K562 (cell line): Measurements from ENCODE around the gene DEDD. TPM values are rescaled to one million over a fixed set of nuclear protein-coding genes. Genes with fewer than 3 reads are reported as not detected.
A peak's percentile ranks its signal among the peaks of the same experiment; 100 is the strongest.

Experiments
- ATAC-seq: fragments of 200-7000 bp; cut with Tn5 transposase; 3 replicates; pipeline ENCODE4 v1.9.1; 2020; ENCODE audit warnings: moderate library complexity
- BruUV-seq: library from RNA; stranded (reverse); fragments of 400-500 nt; replicated peaks from 2 replicates; lab custom pipeline; 2021; lab: Mats Ljungman, UMichigan
- CTCF ChIA-PET: fragments of 300-600 bp; formaldehyde crosslinking; extraction: SDS; loops from one replicate; lab custom pipeline; 2021; ENCODE audit warnings: low intra/inter-chr PET ratio; lab: Yijun Ruan, JAX
- POLR2A ChIA-PET: fragments of 300-600, 350-650 bp; sonication (Branson Sonifier 250); formaldehyde crosslinking; extraction: SDS; loops from one replicate; lab custom pipeline; 2021; ENCODE audit warnings: antibody characterized with exemption, inconsistent platforms; lab: Yijun Ruan, JAX
- DNase-seq, 4 experiments: peaks; one replicate each; pipeline versions ENCODE4 v3.0.0 to v3.0.0-alpha.2; 2011 to 2018; ENCODE audit warnings: low spot score in 3 of 4, mixed read lengths in 3 of 4; ENCODE audit errors: extremely low read depth in 1 of 4
- FAIRE-seq: peaks from 2 replicates; lab custom pipeline; 2011; peaks lifted over from hg19 to GRCh38; lab: Jason Lieb, UNC
- H2AFZ ChIP-seq: 2 replicates; pipeline ENCODE4 v1.6.0; 2011; ENCODE audit warnings: low read depth, low read length, control low read depth, inconsistent platforms
- H3K27ac ChIP-seq: fragments of 200-600 bp; 3 replicates; pipeline ENCODE4 v1.8.0; 2011; ENCODE audit warnings: low read depth, mild to moderate bottlenecking, control low read depth, inconsistent platforms, low read length, moderate library complexity, mixed read lengths; ENCODE audit errors: extremely low read depth
- H3K27me3 ChIP-seq, 2 experiments: fragments of 300-600 bp in 1 of 2; 2 replicates in 1 of 2; 3 replicates in 1 of 2; pipeline versions ENCODE4 v1.6.0 to v1.8.0; 2011; ENCODE audit warnings: inconsistent platforms in 2 of 2, low read length in 2 of 2, mild to moderate bottlenecking in 1 of 2, mixed read lengths in 1 of 2, moderate library complexity in 1 of 2; ENCODE audit not compliant: control insufficient read depth in 2 of 2, insufficient read depth in 2 of 2
- H3K36me3 ChIP-seq: fragments of 300-600 bp; 3 replicates; pipeline ENCODE4 v1.8.0; 2011; ENCODE audit warnings: mild to moderate bottlenecking, low read length, inconsistent platforms; ENCODE audit not compliant: control insufficient read depth, insufficient read depth
- H3K4me1 ChIP-seq, 2 experiments: fragments of 200-600 bp in 1 of 2; replicated peaks in 1 of 2; 2 replicates in 1 of 2; 3 replicates in 1 of 2; pipeline versions ENCODE4 v1.5.1 to v1.8.0; 2011; ENCODE audit warnings: inconsistent platforms in 2 of 2, low read length in 2 of 2, mild to moderate bottlenecking in 1 of 2, mixed read lengths in 1 of 2, moderate library complexity in 1 of 2; ENCODE audit not compliant: control insufficient read depth in 2 of 2, insufficient read depth in 2 of 2
- H3K4me2 ChIP-seq: 2 replicates; pipeline ENCODE4 v1.6.1; 2011; ENCODE audit warnings: low read length, control low read depth, inconsistent platforms, mixed read lengths; ENCODE audit not compliant: insufficient read depth
- H3K4me3 ChIP-seq: fragments of 200-600 bp; sonication (generic), shearing (Covaris generic); 2 replicates; pipeline ENCODE4 v1.5.1; 2016; ENCODE audit warnings: control low read depth, inconsistent platforms
- H3K79me2 ChIP-seq: fragments of 200-600 bp; 3 replicates; pipeline ENCODE4 v1.8.0; 2011; ENCODE audit warnings: low read length, inconsistent platforms; ENCODE audit not compliant: control insufficient read depth, insufficient read depth
- H3K9ac ChIP-seq, 2 experiments: 2 replicates each; pipeline versions ENCODE4 v1.6.0 to v1.6.1; 2011; ENCODE audit warnings: low read depth in 2 of 2, low read length in 2 of 2, control low read depth in 1 of 2, inconsistent platforms in 1 of 2, mild to moderate bottlenecking in 1 of 2, mixed read lengths in 1 of 2; ENCODE audit not compliant: insufficient read depth in 1 of 2
- H3K9me1 ChIP-seq: one replicate; pipeline ENCODE4 v1.6.0; 2011; ENCODE audit warnings: inconsistent platforms, mild to moderate bottlenecking, low read length, moderate library complexity; ENCODE audit not compliant: control insufficient read depth, insufficient read depth
- H3K9me3 ChIP-seq: replicated peaks from 2 replicates; pipeline ENCODE4 v1.5.1; 2011; ENCODE audit warnings: low read depth, low read length, inconsistent platforms; ENCODE audit not compliant: control insufficient read depth, insufficient read depth
- H4K20me1 ChIP-seq: replicated peaks from 2 replicates; pipeline ENCODE4 v1.6.1; 2011; ENCODE audit warnings: low read length, inconsistent platforms, mixed read lengths; ENCODE audit not compliant: control insufficient read depth, insufficient read depth
- GABPA ChIP-seq: fragments of 200-800 bp; sonication (Bioruptor generic); conservative IDR thresholded peaks from 2 replicates; pipeline ENCODE4 v1.6.1; 2016; ENCODE audit warnings: low read depth, missing genetic modification characterization, missing compliant biosample characterization
- KLF13 ChIP-seq: fragments of 450-650 bp; IDR thresholded peaks from 2 replicates; pipeline ENCODE4 v1.6.1; 2016; ENCODE audit warnings: missing genetic modification characterization, low read depth, mild to moderate bottlenecking, missing compliant biosample characterization, moderate library complexity, borderline replicate concordance
- NFIC ChIP-seq: fragments of 450-650 bp; IDR thresholded peaks from 2 replicates; pipeline ENCODE4 v1.6.1; 2017; ENCODE audit warnings: mild to moderate bottlenecking, inconsistent platforms
- NFIX ChIP-seq: fragments of 250-450 bp; sonication (Bioruptor Pico); IDR thresholded peaks from 2 replicates; pipeline ENCODE4 v1.4.0; 2020; ENCODE audit warnings: low read depth, mild to moderate bottlenecking, moderate library complexity
- SMAD1 ChIP-seq: fragments of 150-350 bp; IDR thresholded peaks from 2 replicates; pipeline ENCODE4 v1.6.1; 2014; ENCODE audit warnings: low read length, low read depth; ENCODE audit not compliant: partially characterized antibody
- SNAPC5 ChIP-seq: fragments of 250-450 bp; sonication (Bioruptor Pico); IDR thresholded peaks from 2 replicates; pipeline ENCODE4 v1.8.0; 2021; ENCODE audit warnings: moderate library complexity, mild to moderate bottlenecking, inconsistent platforms
- WGBS: fragments of 100-300 bp; shearing (Covaris generic); methylation state at CpG from one replicate; pipeline ENCODE4 v1.1.6; 2016; ENCODE audit warnings: low coverage, mixed read lengths; ENCODE audit not compliant: insufficient coverage; ENCODE audit errors: missing lambda C conversion rate; 5-methylcytosine and 5-hydroxymethylcytosine counted together
- in situ Hi-C: fragments of 300-500 bp; cut with MboI; formaldehyde crosslinking; loops from 4 replicates; pipeline ENCODE4 v1.15.0; 2018; ENCODE audit warnings: inconsistent platforms, mixed read lengths
- intact Hi-C: fragments of 100-400 bp; cut with micrococcal nuclease; formaldehyde crosslinking; loops from 2 replicates; pipeline ENCODE4 v1.14.2; 2022
- polyA plus RNA-seq, 8 experiments: library from polyadenylated mRNA; depleted of rRNA in 4 of 8; stranded (reverse) in 5 of 8; unstranded in 3 of 8; fragments of >200 nt; fragmentation: Nextera tagmentation in 2 of 8; fragmentation: Illumina TruSeq in 1 of 8; extraction: Ambion mirVana in 2 of 8; extraction: Trizol in 1 of 8; gene quantifications; 2 replicates each; pipeline versions ENCODE4 v1.2.1 to v1.2.3, GENCODE V29; 2011 to 2014; ENCODE audit warnings: inconsistent platforms in 1 of 8, missing spikeins in 1 of 8
- total RNA-seq, 7 experiments: library from RNA; depleted of rRNA in 6 of 7; stranded (reverse); fragments of >200 nt in 6 of 7; fragmentation: Illumina TruSeq in 2 of 7; extraction: Trizol in 2 of 7; gene quantifications; 2 replicates each; pipeline versions ENCODE4 v1.2.1 to v1.2.3, GENCODE V29; 2011 to 2021; ENCODE audit warnings: low replicate concordance in 1 of 7

DEDD gene
- total and polyA plus RNA-seq, 9 of the 15 experiments (the other 6 are each of a cell fraction or from before 2014, with no cell fraction given), result 11.6 to 41.0 (median 16.8) TPM

GRCh38 chr1:161172776-161173376 lies 40.4 kb upstream of the DEDD start:
- Histone ChIP-seq H3K27ac (no peak overlapping the region), H3K9me3 (no peaks in the 10 kb centered on the region), H3K36me3 (peaks cover 80% of the 10 kb centered on the region), H3K4me3 (no peak overlapping the region), H3K27me3 (no peaks in the 10 kb centered on the region), H4K20me1 (no peaks in the 10 kb centered on the region), H3K9me1 (no peaks in the 10 kb centered on the region), H3K4me1 (peaks cover 13 to 37% of the 10 kb centered on the region in 2 experiments; a peak in 4 of 5 replicates), H3K79me2 (peaks cover 32% of the 10 kb centered on the region)
- ChIA-PET POLR2A (interaction anchor here (0.7 to 1.1 kb wide), 2 partner anchors 38 to 53 kb away, joined by 3 to 4 read pairs; partner anchors contain the start of gene TOMM40L), CTCF (no interaction called here)
- in situ Hi-C loops (no loop called here), intact Hi-C loops (loop anchor here (10.0 kb wide), 1 partner anchor 338 kb away; no protein-coding TSS in a partner anchor)
- DNase-seq, result no peak
- no peak for FAIRE-seq
- ATAC-seq, result no peak
- WGBS, result 79% methylated on average over 3 of the region's 4 CpGs
- BruUV-seq, result no TSS peak
- TF ChIP-seq SNAPC5 (CRISPR knock-in tag) (no peak), NFIX (peak; percentile 79), GABPA (no peak), SMAD1 (peak; percentile 57), KLF13 (no peak), NFIC (peak; percentile 98)
- TF ChIP-seq, all 486 proteins: peak for 3
- Histone ChIP-seq H3K4me2 (no peak overlapping the region), H3K9ac (no peak overlapping the region; a peak in 1 of 4 replicates), H2AFZ (no peak overlapping the region)
